Measurements from ENCODE around the gene KLF6.

DNA sequence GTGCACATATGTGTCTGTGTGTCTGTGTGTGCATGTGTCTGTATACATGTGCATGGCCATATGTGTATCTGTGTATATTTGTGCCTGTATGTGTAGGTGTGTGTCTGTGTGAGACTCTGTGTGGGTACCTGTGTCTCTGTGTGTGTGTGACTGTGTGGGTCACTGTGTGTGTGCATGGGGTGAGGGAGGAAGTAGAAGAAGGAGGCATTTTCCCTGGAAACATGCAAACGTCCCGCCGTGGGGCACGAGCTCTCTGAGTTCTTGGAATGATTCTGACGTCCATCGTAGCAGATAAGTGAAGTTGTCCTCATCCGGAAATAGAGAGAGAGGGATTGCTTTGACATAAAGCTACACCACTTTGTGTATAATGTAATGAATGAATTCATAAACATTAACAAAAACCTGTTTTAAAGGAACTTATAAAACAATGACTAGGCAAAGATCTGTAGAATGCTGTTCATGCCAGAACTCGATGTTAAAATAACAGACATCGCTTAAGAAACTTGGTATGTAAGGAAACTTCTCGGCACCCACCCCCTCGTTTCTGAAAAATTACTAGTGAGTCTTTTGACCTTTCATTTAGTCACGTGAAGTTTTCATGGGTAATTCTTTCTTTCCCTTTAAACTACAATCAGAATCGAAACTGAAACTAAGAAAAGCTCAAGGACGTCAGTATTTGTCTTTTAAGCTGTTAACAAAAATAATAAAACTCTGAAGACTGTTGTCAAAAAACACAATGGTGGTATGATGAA lies 43.6 kb upstream of the KLF6 start:
- TF ChIP-seq EZH2 (IDR thresholded peaks at IDR 0.05; ENCODE audit: insufficient read depth, low read length), result no peak
- TF ChIP-seq, protein P1, sequence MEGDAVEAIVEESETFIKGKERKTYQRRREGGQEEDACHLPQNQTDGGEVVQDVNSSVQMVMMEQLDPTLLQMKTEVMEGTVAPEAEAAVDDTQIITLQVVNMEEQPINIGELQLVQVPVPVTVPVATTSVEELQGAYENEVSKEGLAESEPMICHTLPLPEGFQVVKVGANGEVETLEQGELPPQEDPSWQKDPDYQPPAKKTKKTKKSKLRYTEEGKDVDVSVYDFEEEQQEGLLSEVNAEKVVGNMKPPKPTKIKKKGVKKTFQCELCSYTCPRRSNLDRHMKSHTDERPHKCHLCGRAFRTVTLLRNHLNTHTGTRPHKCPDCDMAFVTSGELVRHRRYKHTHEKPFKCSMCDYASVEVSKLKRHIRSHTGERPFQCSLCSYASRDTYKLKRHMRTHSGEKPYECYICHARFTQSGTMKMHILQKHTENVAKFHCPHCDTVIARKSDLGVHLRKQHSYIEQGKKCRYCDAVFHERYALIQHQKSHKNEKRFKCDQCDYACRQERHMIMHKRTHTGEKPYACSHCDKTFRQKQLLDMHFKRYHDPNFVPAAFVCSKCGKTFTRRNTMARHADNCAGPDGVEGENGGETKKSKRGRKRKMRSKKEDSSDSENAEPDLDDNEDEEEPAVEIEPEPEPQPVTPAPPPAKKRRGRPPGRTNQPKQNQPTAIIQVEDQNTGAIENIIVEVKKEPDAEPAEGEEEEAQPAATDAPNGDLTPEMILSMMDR (IDR thresholded peaks at IDR 0.05; ENCODE audit: insufficient read depth, low read depth, low read length), result no peak

Data from astrocyte (in vitro differentiated cells and primary cell).